ENCODE data around the gene GRM8.

GRM8 gene

GRCh38 chr7:127018889-127019288, 233.9 kb downstream of the GRM8 start:
- ATAC-seq: no peak
- TF ChIP-seq TOX (CRISPR knock-in tag; IDR thresholded peaks at IDR 0.05; ENCODE audit: borderline replicate concordance) (no peak), ZFP30 (CRISPR knock-in tag; IDR thresholded peaks at IDR 0.05) (no peak), OSR1 (CRISPR knock-in tag; IDR thresholded peaks at IDR 0.05) (no peak), SNAI2 (CRISPR knock-in tag; IDR thresholded peaks at IDR 0.05) (no peak), ZNF565 (CRISPR knock-in tag; conservative IDR thresholded peaks at IDR 0.05; ENCODE audit: low read depth) (no peak), GLIS3 (CRISPR knock-in tag; IDR thresholded peaks at IDR 0.05) (no peak), PPARA (CRISPR knock-in tag; IDR thresholded peaks at IDR 0.05; ENCODE audit: borderline replicate concordance) (no peak), PATZ1 (CRISPR knock-in tag; IDR thresholded peaks at IDR 0.05; ENCODE audit: borderline replicate concordance) (no peak), BACH2 (CRISPR knock-in tag; IDR thresholded peaks at IDR 0.05; ENCODE audit: borderline replicate concordance) (no peak), ZC3H10 (CRISPR knock-in tag; IDR thresholded peaks at IDR 0.05) (no peak), CSDC2 (CRISPR knock-in tag; IDR thresholded peaks at IDR 0.05) (no peak), ZFP3 (CRISPR knock-in tag; IDR thresholded peaks at IDR 0.05) (no peak), ZNF8 (CRISPR knock-in tag; IDR thresholded peaks at IDR 0.05) (no peak)

DNA sequence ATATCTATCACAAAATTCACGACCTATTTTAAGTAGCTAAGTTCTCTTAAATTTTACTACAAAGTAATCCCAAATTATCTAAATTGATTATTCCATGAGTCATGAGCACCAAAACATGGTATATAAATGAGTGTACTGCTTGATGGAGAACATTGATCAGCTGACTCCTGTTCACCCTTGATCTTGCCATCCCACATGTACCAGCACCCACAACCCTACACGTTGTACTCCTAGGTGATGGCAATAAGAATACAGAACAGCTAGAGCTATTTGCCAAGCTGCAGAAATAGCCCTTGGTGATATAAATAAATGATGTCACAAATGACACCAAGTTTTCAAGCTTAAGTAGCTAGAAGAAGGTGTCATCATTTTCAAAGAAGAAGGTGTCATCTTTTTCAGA, 235.5 kb downstream of the GRM8 start:
- ATAC-seq: no peak
- TF ChIP-seq ZNF70 (CRISPR knock-in tag; IDR thresholded peaks at IDR 0.05) (no peak), PPARA (CRISPR knock-in tag; IDR thresholded peaks at IDR 0.05; ENCODE audit: borderline replicate concordance) (no peak), PATZ1 (CRISPR knock-in tag; IDR thresholded peaks at IDR 0.05; ENCODE audit: borderline replicate concordance) (no peak), TCF4 (CRISPR knock-in tag; IDR thresholded peaks at IDR 0.05; ENCODE audit: borderline replicate concordance) (no peak), BACH2 (CRISPR knock-in tag; IDR thresholded peaks at IDR 0.05; ENCODE audit: borderline replicate concordance) (no peak), CSRNP3 (CRISPR knock-in tag; IDR thresholded peaks at IDR 0.05) (no peak), GLIS3 (CRISPR knock-in tag; IDR thresholded peaks at IDR 0.05) (no peak), SNAI2 (CRISPR knock-in tag; IDR thresholded peaks at IDR 0.05) (no peak), ARNTL (CRISPR knock-in tag; IDR thresholded peaks at IDR 0.05; ENCODE audit: borderline replicate concordance, low read depth) (no peak), OSR1 (CRISPR knock-in tag; IDR thresholded peaks at IDR 0.05) (no peak), ISL1 (CRISPR knock-in tag; IDR thresholded peaks at IDR 0.05) (no peak)

DNA sequence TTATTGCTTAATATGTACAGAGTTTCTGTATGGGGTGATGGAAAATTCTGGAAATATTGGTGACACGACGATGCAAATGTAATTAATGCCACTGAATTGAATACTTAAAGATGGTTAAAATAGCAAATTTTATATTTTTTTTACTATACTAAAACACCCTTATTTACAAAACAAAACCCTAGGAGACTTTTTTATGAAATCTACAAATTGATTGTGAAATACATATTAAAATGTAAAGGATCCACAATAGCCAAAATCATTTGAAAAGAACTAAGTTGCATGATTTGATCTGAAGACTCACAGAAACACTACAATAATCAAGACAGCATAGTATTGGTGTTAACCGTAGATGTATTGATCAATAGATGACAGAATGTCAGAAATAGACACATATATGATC, 252.0 kb downstream of the GRM8 start:
- no peak for ATAC-seq
- TF ChIP-seq PPARA (CRISPR knock-in tag; IDR thresholded peaks at IDR 0.05; ENCODE audit: borderline replicate concordance) (no peak), RARB (CRISPR knock-in tag; IDR thresholded peaks at IDR 0.05) (no peak), BACH2 (CRISPR knock-in tag; IDR thresholded peaks at IDR 0.05; ENCODE audit: borderline replicate concordance) (no peak), ZFP3 (CRISPR knock-in tag; IDR thresholded peaks at IDR 0.05) (no peak), ISL1 (CRISPR knock-in tag; IDR thresholded peaks at IDR 0.05) (no peak), ARNTL (CRISPR knock-in tag; IDR thresholded peaks at IDR 0.05; ENCODE audit: borderline replicate concordance, low read depth) (no peak), ZFP30 (CRISPR knock-in tag; IDR thresholded peaks at IDR 0.05) (no peak), ZNF8 (CRISPR knock-in tag; IDR thresholded peaks at IDR 0.05) (no peak), ESRRG (CRISPR knock-in tag; IDR thresholded peaks at IDR 0.05) (no peak), OSR1 (CRISPR knock-in tag; IDR thresholded peaks at IDR 0.05) (no peak), ZNF565 (CRISPR knock-in tag; conservative IDR thresholded peaks at IDR 0.05; ENCODE audit: low read depth) (no peak), CSDC2 (CRISPR knock-in tag; IDR thresholded peaks at IDR 0.05) (no peak), PATZ1 (CRISPR knock-in tag; IDR thresholded peaks at IDR 0.05; ENCODE audit: borderline replicate concordance) (no peak)
- TF ChIP-seq, protein P1, sequence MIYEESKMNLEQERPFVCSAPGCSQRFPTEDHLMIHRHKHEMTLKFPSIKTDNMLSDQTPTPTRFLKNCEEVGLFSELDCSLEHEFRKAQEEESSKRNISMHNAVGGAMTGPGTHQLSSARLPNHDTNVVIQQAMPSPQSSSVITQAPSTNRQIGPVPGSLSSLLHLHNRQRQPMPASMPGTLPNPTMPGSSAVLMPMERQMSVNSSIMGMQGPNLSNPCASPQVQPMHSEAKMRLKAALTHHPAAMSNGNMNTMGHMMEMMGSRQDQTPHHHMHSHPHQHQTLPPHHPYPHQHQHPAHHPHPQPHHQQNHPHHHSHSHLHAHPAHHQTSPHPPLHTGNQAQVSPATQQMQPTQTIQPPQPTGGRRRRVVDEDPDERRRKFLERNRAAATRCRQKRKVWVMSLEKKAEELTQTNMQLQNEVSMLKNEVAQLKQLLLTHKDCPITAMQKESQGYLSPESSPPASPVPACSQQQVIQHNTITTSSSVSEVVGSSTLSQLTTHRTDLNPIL (CRISPR knock-in tag; IDR thresholded peaks at IDR 0.05; ENCODE audit: low read depth): no peak
- TF ChIP-seq, protein P2, sequence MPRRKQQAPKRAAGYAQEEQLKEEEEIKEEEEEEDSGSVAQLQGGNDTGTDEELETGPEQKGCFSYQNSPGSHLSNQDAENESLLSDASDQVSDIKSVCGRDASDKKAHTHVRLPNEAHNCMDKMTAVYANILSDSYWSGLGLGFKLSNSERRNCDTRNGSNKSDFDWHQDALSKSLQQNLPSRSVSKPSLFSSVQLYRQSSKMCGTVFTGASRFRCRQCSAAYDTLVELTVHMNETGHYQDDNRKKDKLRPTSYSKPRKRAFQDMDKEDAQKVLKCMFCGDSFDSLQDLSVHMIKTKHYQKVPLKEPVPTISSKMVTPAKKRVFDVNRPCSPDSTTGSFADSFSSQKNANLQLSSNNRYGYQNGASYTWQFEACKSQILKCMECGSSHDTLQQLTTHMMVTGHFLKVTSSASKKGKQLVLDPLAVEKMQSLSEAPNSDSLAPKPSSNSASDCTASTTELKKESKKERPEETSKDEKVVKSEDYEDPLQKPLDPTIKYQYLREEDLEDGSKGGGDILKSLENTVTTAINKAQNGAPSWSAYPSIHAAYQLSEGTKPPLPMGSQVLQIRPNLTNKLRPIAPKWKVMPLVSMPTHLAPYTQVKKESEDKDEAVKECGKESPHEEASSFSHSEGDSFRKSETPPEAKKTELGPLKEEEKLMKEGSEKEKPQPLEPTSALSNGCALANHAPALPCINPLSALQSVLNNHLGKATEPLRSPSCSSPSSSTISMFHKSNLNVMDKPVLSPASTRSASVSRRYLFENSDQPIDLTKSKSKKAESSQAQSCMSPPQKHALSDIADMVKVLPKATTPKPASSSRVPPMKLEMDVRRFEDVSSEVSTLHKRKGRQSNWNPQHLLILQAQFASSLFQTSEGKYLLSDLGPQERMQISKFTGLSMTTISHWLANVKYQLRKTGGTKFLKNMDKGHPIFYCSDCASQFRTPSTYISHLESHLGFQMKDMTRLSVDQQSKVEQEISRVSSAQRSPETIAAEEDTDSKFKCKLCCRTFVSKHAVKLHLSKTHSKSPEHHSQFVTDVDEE (CRISPR knock-in tag; IDR thresholded peaks at IDR 0.05): no peak
- TF ChIP-seq, protein P3, sequence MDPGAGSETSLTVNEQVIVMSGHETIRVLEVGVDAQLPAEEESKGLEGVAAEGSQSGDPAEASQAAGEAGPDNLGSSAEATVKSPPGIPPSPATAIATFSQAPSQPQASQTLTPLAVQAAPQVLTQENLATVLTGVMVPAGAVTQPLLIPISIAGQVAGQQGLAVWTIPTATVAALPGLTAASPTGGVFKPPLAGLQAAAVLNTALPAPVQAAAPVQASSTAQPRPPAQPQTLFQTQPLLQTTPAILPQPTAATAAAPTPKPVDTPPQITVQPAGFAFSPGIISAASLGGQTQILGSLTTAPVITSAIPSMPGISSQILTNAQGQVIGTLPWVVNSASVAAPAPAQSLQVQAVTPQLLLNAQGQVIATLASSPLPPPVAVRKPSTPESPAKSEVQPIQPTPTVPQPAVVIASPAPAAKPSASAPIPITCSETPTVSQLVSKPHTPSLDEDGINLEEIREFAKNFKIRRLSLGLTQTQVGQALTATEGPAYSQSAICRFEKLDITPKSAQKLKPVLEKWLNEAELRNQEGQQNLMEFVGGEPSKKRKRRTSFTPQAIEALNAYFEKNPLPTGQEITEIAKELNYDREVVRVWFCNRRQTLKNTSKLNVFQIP (CRISPR knock-in tag; IDR thresholded peaks at IDR 0.05; ENCODE audit: borderline replicate concordance, low read depth): no peak
